B cell (primary cell): ENCODE measurements around the gene SPPL3. TPM values are rescaled to one million over a fixed set of nuclear protein-coding genes. Genes with fewer than 3 reads are reported as not detected.
"Not testable (repeated sequence)": the region's sequence is repeated elsewhere in the genome, so short reads cannot be mapped to it uniquely, and the experiment has no call there.

Source experiments
- ATAC-seq: fragments of 200-7000 bp; cut with Tn5 transposase; one replicate; pipeline ENCODE4 v1.10.0; 2021; ENCODE audit warnings: low read depth, mild to moderate bottlenecking, moderate number of reproducible peaks, moderate library complexity
- CTCF ChIA-PET: fragments of 350-600 bp; sonication (Branson Sonifier 250); formaldehyde crosslinking; loops from one replicate; lab custom pipeline; 2021; ENCODE audit warnings: antibody characterized with exemption, inconsistent platforms; lab: Charles Lee
- POLR2A ChIA-PET: fragments of 350-600 bp; sonication (Branson Sonifier 250); formaldehyde crosslinking; loops from one replicate; lab custom pipeline; 2021; ENCODE audit warnings: antibody characterized with exemption; lab: Charles Lee
- DNase-seq: peaks from one replicate; pipeline ENCODE4 v3.0.0; 2013
- H2AFZ ChIP-seq: 2 replicates; pipeline ENCODE4 v1.6.1; 2012; ENCODE audit warnings: mild to moderate bottlenecking, low read depth, low read length; ENCODE audit not compliant: insufficient read depth, poor library complexity, severe bottlenecking
- H3K27ac ChIP-seq, 2 donors: 1 replicate in 1 of 2; 2 replicates in 1 of 2; pipeline ENCODE4 v1.5.1; 2012 to 2013; ENCODE audit warnings: low read length in 2 of 2, mild to moderate bottlenecking in 2 of 2, moderate library complexity in 1 of 2
- H3K27me3 ChIP-seq, 4 experiments: fragments of 200-600 bp in 1 of 4; sonication (generic) in 1 of 4; replicated peaks in 1 of 4; 1 replicate in 2 of 4; 2 replicates in 2 of 4; pipeline versions ENCODE4 v1.6.1 to v1.7.0; 2013 to 2016; ENCODE audit warnings: low read length in 3 of 4, mild to moderate bottlenecking in 2 of 4, mixed read lengths in 1 of 4, moderate library complexity in 1 of 4; ENCODE audit not compliant: insufficient read depth in 4 of 4, control insufficient read depth in 3 of 4; ENCODE audit errors: control extremely low read depth in 1 of 4
- H3K36me3 ChIP-seq, 2 experiments: replicated peaks in 1 of 2; 1 replicate in 1 of 2; 2 replicates in 1 of 2; pipeline versions ENCODE4 v1.6.1 to v1.7.1; 2013; ENCODE audit warnings: low read length in 1 of 2; ENCODE audit not compliant: insufficient read depth in 2 of 2, control insufficient read depth in 1 of 2; ENCODE audit errors: control extremely low read depth in 1 of 2, extremely low read depth in 1 of 2
- H3K4me1 ChIP-seq, 2 donors: fragments of 200-600 bp in 1 of 2; sonication (generic) in 1 of 2; 1 replicate in 1 of 2; 2 replicates in 1 of 2; pipeline versions ENCODE4 v1.5.1 to v1.6.1; 2013 to 2017; ENCODE audit warnings: low read length in 2 of 2; ENCODE audit not compliant: control insufficient read depth in 2 of 2, insufficient read depth in 2 of 2
- H3K4me2 ChIP-seq: replicated peaks from 2 replicates; pipeline ENCODE3; 2012; ENCODE audit warnings: mild to moderate bottlenecking, low read depth, low read length; ENCODE audit not compliant: poor library complexity, severe bottlenecking
- H3K4me3 ChIP-seq, 5 experiments: fragments of 200-600 bp in 1 of 5; sonication (generic) in 1 of 5; 1 replicate in 3 of 5; 2 replicates in 2 of 5; pipeline versions ENCODE4 v1.5.1 to v1.7.0; 2011 to 2016; ENCODE audit warnings: low read length in 4 of 5, mild to moderate bottlenecking in 4 of 5, low read depth in 2 of 5, control low read depth in 1 of 5, moderate library complexity in 1 of 5; ENCODE audit not compliant: insufficient read depth in 1 of 5; ENCODE audit errors: control extremely low read depth in 1 of 5, extremely low read depth in 1 of 5
- H3K79me2 ChIP-seq: fragments of 200-600 bp; sonication (generic); one replicate; pipeline ENCODE4 v1.6.0; 2016; ENCODE audit warnings: low read length; ENCODE audit not compliant: control insufficient read depth, insufficient read depth
- H3K9ac ChIP-seq: fragments of 200-600 bp; sonication (generic); 2 replicates; pipeline ENCODE4 v1.6.1; 2017; ENCODE audit warnings: mild to moderate bottlenecking, low read length, moderate library complexity
- H3K9me3 ChIP-seq, 3 donors: one replicate each; pipeline versions ENCODE4 v1.6.1 to v1.7.1; 2013; ENCODE audit warnings: low read length in 2 of 3; ENCODE audit not compliant: control insufficient read depth in 2 of 3, insufficient read depth in 1 of 3; ENCODE audit errors: control extremely low read depth in 1 of 3
- H4K20me1 ChIP-seq: 2 replicates; pipeline ENCODE4 v1.6.0; 2012; ENCODE audit warnings: mild to moderate bottlenecking, low read length; ENCODE audit not compliant: insufficient read depth, control insufficient read depth, poor library complexity, severe bottlenecking
- H3K27ac Mint-ChIP-seq: one replicate; pipeline ENCODE4 v1.8.0; 2021; ENCODE audit warnings: mixed read lengths
- H3K27me3 Mint-ChIP-seq: one replicate; pipeline ENCODE4 v1.8.0; 2021; ENCODE audit warnings: mixed read lengths
- H3K4me1 Mint-ChIP-seq: one replicate; pipeline ENCODE4 v1.8.0; 2021; ENCODE audit warnings: mixed read lengths
- H3K4me3 Mint-ChIP-seq: one replicate; pipeline ENCODE4 v1.8.0; 2021; ENCODE audit warnings: mixed read lengths
- H3K9me3 Mint-ChIP-seq: one replicate; pipeline ENCODE4 v1.8.0; 2022; ENCODE audit warnings: mixed read lengths; ENCODE audit not compliant: insufficient read depth
- EZH2 ChIP-seq: IDR thresholded peaks from 2 replicates; pipeline ENCODE4 v1.6.1; 2012; ENCODE audit warnings: borderline replicate concordance, low read depth, mild to moderate bottlenecking, moderate library complexity, low read length; ENCODE audit not compliant: insufficient read depth, poor library complexity, severe bottlenecking
- WGBS: methylation state at CpG from one replicate; pipeline ENCODE4 v1.1.5; 2013; ENCODE audit warnings: missing lambda C conversion rate; ENCODE audit not compliant: insufficient coverage; 5-methylcytosine and 5-hydroxymethylcytosine counted together
- intact Hi-C: fragments of 100-400 bp; cut with micrococcal nuclease; formaldehyde crosslinking; loops from one replicate; pipeline ENCODE4 v1.10.0; 2022
- polyA plus RNA-seq: library from polyadenylated mRNA; depleted of rRNA; stranded (reverse); fragments of >200 nt; gene quantifications from 2 replicates; pipeline ENCODE4 v1.2.3, GENCODE V29; 2012
- total RNA-seq, 2 donors: library from RNA; stranded (reverse); fragments of 120-200 nt in 1 of 2; gene quantifications; 1 replicate in 1 of 2; 2 replicates in 1 of 2; pipeline versions ENCODE4 v1.2.3 to v1.2.4, GENCODE V29; 2013 to 2022
- TF ChIP-seq, protein P1 (sequence below): fragments of 200-600 bp; IDR thresholded peaks from one replicate; pipeline ENCODE4 v1.8.0; 2022; ENCODE audit warnings: antibody characterized with exemption, mild to moderate bottlenecking

The SPPL3 gene
- total and polyA plus RNA-seq, 2 donors (not counting 1 experiment from before 2014, with no cell fraction given) = 12.3 to 43.6 TPM

DNA sequence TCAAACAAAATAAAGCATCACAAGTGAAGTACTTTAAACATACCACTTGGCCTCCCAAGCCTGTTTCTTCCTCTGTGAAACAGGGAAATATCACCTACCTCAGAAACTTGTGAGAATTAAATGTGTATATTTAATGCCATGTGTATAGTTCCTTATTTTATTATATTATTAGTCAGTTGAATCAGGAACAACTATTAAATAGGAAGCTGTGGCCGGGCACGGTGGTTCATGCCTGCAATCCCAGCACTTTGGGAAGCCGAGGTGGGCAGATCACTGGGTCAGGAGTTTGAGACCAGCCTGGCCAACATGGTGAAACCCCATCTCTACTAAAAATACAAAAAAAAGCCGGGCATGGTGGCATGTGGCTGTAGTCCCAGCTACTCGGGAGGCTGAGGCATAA lies 3.1 kb downstream of the SPPL3 start:
- CTCF ChIA-PET = interaction anchor here (0.7 to 1.3 kb wide), 3 partner anchors 14 to 190 kb away, joined by 3 to 4 read pairs (median 4); no protein-coding TSS in a partner anchor
- H3K36me3 ChIP-seq, H3K27ac ChIP-seq, ATAC-seq, H3K27me3 Mint-ChIP-seq, H3K4me2 ChIP-seq, H2AFZ ChIP-seq, H3K27me3 ChIP-seq, H3K4me3 Mint-ChIP-seq, H3K9me3 Mint-ChIP-seq, POLR2A ChIA-PET, H3K9me3 ChIP-seq, DNase-seq, H3K9ac ChIP-seq, H3K27ac Mint-ChIP-seq, H3K4me3 ChIP-seq: not testable (repeated sequence)
- H3K4me1 Mint-ChIP-seq = peaks cover 45% of the 10 kb centered on the region
- WGBS = 100% methylated on average over 1 of the region's 5 CpGs
- Histone ChIP-seq H4K20me1 (peaks cover 62% of the 10 kb centered on the region), H3K4me1 (peaks cover 23 to 26% of the 10 kb centered on the region in 2 donors), H3K79me2 (peaks cover 77% of the 10 kb centered on the region)
- intact Hi-C loops = loop anchor here (5.0 to 10.0 kb wide), 6 partner anchors 44 to 436 kb away; partner anchors contain the start of genes ACADS, C12orf43, SRSF9 and UNC119B

DNA sequence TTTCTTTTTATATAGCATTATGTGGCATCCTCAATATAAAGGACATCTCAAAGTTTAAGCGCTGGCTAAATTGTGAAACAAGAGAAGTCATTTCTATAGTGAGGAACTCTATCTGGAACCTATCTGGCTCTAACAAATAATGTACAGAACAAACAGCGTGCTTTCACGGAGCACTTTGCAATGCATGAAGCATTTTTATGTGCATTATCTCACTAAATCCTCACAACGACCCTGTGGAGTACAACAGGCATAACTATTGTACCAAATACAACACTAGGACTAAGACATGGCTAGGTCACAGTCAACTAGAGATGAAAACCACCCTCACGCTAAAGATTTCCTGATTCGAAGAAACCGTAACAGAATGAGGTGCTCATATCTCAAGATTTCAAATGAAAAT lies 8.6 kb downstream of the SPPL3 start:
- Histone ChIP-seq H3K27ac (no peak overlapping the region), H3K36me3 (peaks cover 0 to 13% of the 10 kb centered on the region in 2 experiments), H3K4me2 (no peak overlapping the region), H3K4me3 (no peak overlapping the region), H3K9me3 (no peaks in the 10 kb centered on the region), H3K79me2 (peaks cover 99% of the 10 kb centered on the region), H2AFZ (no peak overlapping the region), H4K20me1 (peaks cover 84% of the 10 kb centered on the region), H3K9ac (no peak overlapping the region), H3K27me3 (no peaks in the 10 kb centered on the region), H3K4me1 (peaks cover 14 to 24% of the 10 kb centered on the region in 2 donors)
- Mint-ChIP-seq H3K4me1 (peaks cover 52% of the 10 kb centered on the region), H3K27ac (no peak overlapping the region), H3K27me3 (no peaks in the 10 kb centered on the region), H3K4me3 (no peak overlapping the region), H3K9me3 (no peaks in the 10 kb centered on the region)
- no peak for ATAC-seq
- no peak for DNase-seq
- WGBS = 92% methylated on average over 2 of the region's 7 CpGs
- ChIA-PET CTCF (interaction anchor here (0.6 kb wide), 1 partner anchor 213 kb away, joined by 4 read pairs; no protein-coding TSS in a partner anchor), POLR2A (no interaction called here)
- intact Hi-C loops = no loop called here
- TF ChIP-seq EZH2 = no peak
- TF ChIP-seq, protein P1, sequence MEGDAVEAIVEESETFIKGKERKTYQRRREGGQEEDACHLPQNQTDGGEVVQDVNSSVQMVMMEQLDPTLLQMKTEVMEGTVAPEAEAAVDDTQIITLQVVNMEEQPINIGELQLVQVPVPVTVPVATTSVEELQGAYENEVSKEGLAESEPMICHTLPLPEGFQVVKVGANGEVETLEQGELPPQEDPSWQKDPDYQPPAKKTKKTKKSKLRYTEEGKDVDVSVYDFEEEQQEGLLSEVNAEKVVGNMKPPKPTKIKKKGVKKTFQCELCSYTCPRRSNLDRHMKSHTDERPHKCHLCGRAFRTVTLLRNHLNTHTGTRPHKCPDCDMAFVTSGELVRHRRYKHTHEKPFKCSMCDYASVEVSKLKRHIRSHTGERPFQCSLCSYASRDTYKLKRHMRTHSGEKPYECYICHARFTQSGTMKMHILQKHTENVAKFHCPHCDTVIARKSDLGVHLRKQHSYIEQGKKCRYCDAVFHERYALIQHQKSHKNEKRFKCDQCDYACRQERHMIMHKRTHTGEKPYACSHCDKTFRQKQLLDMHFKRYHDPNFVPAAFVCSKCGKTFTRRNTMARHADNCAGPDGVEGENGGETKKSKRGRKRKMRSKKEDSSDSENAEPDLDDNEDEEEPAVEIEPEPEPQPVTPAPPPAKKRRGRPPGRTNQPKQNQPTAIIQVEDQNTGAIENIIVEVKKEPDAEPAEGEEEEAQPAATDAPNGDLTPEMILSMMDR = no peak
